ENCODE results near the gene NANOS3. TPM values are rescaled to one million over a fixed set of nuclear protein-coding genes. Genes with fewer than 3 reads are reported as not detected.
A peak's percentile ranks its signal among the peaks of the same experiment; 100 is the strongest.

Gene NANOS3
- total and polyA plus RNA-seq, 2 of the 13 experiments (the other 11 are each of a cell fraction or from before 2014, with no cell fraction given), result 0.21 TPM; not detected in 1

- TF ChIP-seq UBTF (CRISPR knock-in tag; IDR thresholded peaks at IDR 0.05) (peak; percentile 58; the same call in 1 of the 2 replicates), GPN1 (CRISPR knock-in tag; IDR thresholded peaks at IDR 0.05; ENCODE audit: borderline replicate concordance) (no peak; the same call in 1 of the 2 replicates), ZNF782 (CRISPR knock-in tag; IDR thresholded peaks at IDR 0.05; ENCODE audit: borderline replicate concordance) (no peak), ZFP36L2 (CRISPR knock-in tag; IDR thresholded peaks at IDR 0.05) (no peak), ZNF75D (CRISPR knock-in tag; IDR thresholded peaks at IDR 0.05; ENCODE audit: borderline replicate concordance) (no peak), BATF2 (CRISPR knock-in tag; IDR thresholded peaks at IDR 0.05) (peak; percentile 64; the same call in 1 of the 2 replicates), NR1H2 (CRISPR knock-in tag; IDR thresholded peaks at IDR 0.05; ENCODE audit: borderline replicate concordance, low read depth) (no peak), CERS6 (CRISPR knock-in tag; IDR thresholded peaks at IDR 0.05) (peak; percentile 82; the same call in 1 of the 2 replicates), POGZ (CRISPR knock-in tag; IDR thresholded peaks at IDR 0.05) (peak; percentile 50; the same call in 1 of the 2 replicates), POLR2AphosphoS5 (IDR thresholded peaks at IDR 0.05; ENCODE audit: low read depth, low read length) (peak; percentile 51; the same call in 1 of the 2 replicates), CBX5 (CRISPR knock-in tag; IDR thresholded peaks at IDR 0.05; ENCODE audit: borderline replicate concordance) (peak; percentile 48; the same call in 1 of the 2 replicates), GZF1 (CRISPR knock-in tag; IDR thresholded peaks at IDR 0.05) (no peak), ZNF124 (CRISPR knock-in tag; IDR thresholded peaks at IDR 0.05) (peak; percentile 71; the same call in 1 of the 2 replicates), ATF3 (CRISPR knock-in tag; IDR thresholded peaks at IDR 0.05) (peak; percentile 64), RXRB (CRISPR knock-in tag; IDR thresholded peaks at IDR 0.05; ENCODE audit: borderline replicate concordance) (peak; percentile 14; the same call in 1 of the 2 replicates), EP300 (IDR thresholded peaks at IDR 0.05; ENCODE audit: low read depth in 2 of 2, low read length in 2 of 2) (no peak), EP300 (CRISPR knock-in tag; IDR thresholded peaks at IDR 0.05; ENCODE audit: borderline replicate concordance) (no peak), NCOA5 (CRISPR knock-in tag; IDR thresholded peaks at IDR 0.05) (no peak), SCMH1 (CRISPR knock-in tag; IDR thresholded peaks at IDR 0.05; ENCODE audit: borderline replicate concordance) (no peak), ZNF746 (CRISPR knock-in tag; IDR thresholded peaks at IDR 0.05) (peak; percentile 63; the same call in 1 of the 2 replicates), SNAPC5 (CRISPR knock-in tag; IDR thresholded peaks at IDR 0.05; ENCODE audit: borderline replicate concordance) (no peak), ZNF883 (CRISPR knock-in tag; IDR thresholded peaks at IDR 0.05; ENCODE audit: not compliant biosample characterization) (peak; percentile 94), TSC22D2 (CRISPR knock-in tag; IDR thresholded peaks at IDR 0.05; ENCODE audit: borderline replicate concordance) (peak; percentile 85; the same call in 1 of the 2 replicates)
These were observed 28.9 kb downstream of the NANOS3 start, which contains the start of the genes BRME1 and CC2D1A (continued) for GRCh38 chr19:13905634-13906520.

Data from HepG2 (cell line).